ENCODE measurements around the gene VASH1. TPM values are rescaled to one million over a fixed set of nuclear protein-coding genes. Genes with fewer than 3 reads are reported as not detected.

The VASH1 gene
- polyA plus RNA-seq, 2 of the 4 experiments (the other 2 are of a cell fraction) = 2.1 to 6.0 TPM

DNA sequence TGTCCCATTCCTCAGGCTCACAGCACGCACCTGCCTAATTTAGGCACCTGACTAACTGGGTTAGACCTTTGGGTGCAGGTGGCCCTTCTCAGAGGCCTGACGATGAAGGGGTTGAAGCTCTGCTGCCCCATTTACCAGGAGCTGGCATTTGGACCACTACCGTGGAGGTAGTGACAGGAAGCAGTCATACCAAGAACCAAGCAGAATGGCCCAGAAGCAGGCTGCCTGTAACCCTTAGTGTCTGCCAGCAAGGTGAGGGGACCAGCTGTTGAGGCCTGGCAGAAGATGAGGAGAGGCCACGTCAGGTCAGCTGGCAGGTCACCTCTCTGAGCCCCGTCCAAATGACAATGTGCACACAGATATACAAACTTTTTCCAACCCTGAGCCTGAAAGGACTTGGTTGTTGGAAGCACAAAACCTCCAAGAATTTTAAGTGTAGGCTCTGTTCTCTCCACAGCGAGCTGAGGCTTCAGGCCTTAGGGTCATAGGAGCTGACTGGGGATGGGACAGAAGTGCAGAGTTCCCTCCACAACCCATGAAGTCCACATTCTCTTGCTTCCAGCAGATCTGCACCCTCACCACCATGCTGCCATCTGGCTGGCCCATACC lies 23.1 kb downstream of the VASH1 start:
- DNase-seq (ENCODE audit: low read depth in 1 of 2, low spot score in 1 of 2) (no peak), FAIRE-seq (no peak), ATAC-seq (no peak)
- CTCF ChIA-PET = interaction anchor here (0.6 to 7.9 kb wide), 22 partner anchors 8 to 1447 kb away, joined by 3 to 87 read pairs (median 4); partner anchors contain the start of gene ANGEL1
- Histone ChIP-seq H3K4me2 (no peak overlapping the region), H3K9me3 (no peaks in the 10 kb centered on the region), H3K4me3 (no peak overlapping the region), H3K27ac (no peak overlapping the region), H3K4me1 (no peaks in the 10 kb centered on the region)
- TF ChIP-seq ZNF302 (CRISPR knock-in tag; IDR thresholded peaks at IDR 0.05) (no peak), JUN (IDR thresholded peaks at IDR 0.05) (no peak), NPAS2 (CRISPR knock-in tag; IDR thresholded peaks at IDR 0.05; ENCODE audit: borderline replicate concordance) (no peak), POLR2AphosphoS2 (conservative IDR thresholded peaks at IDR 0.05; ENCODE audit: low read length) (no peak), HOXB13 (CRISPR knock-in tag; IDR thresholded peaks at IDR 0.05; ENCODE audit: low read depth) (no peak), FOSL2 (IDR thresholded peaks at IDR 0.05) (no peak), FOSL2 (CRISPR knock-in tag; IDR thresholded peaks at IDR 0.05) (no peak), MYC (IDR thresholded peaks at IDR 0.05; ENCODE audit: borderline replicate concordance, low read length) (no peak), HOXB5 (CRISPR knock-in tag; IDR thresholded peaks at IDR 0.05) (no peak), HOXA7 (CRISPR knock-in tag; IDR thresholded peaks at IDR 0.05) (no peak), ZC3H11A (IDR thresholded peaks at IDR 0.05) (no peak), HEYL (CRISPR knock-in tag; IDR thresholded peaks at IDR 0.05) (no peak), BHLHE40 (IDR thresholded peaks at IDR 0.05; ENCODE audit: low read depth, low read length) (no peak), CBX2 (IDR thresholded peaks at IDR 0.05; ENCODE audit: borderline replicate concordance, low read depth) (no peak), HDAC2 (IDR thresholded peaks at IDR 0.05) (no peak)
- TF ChIP-seq, protein P1, sequence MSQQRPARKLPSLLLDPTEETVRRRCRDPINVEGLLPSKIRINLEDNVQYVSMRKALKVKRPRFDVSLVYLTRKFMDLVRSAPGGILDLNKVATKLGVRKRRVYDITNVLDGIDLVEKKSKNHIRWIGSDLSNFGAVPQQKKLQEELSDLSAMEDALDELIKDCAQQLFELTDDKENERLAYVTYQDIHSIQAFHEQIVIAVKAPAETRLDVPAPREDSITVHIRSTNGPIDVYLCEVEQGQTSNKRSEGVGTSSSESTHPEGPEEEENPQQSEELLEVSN (IDR thresholded peaks at IDR 0.05; ENCODE audit: borderline replicate concordance, low read depth) = no peak
- TF ChIP-seq, protein P2, sequence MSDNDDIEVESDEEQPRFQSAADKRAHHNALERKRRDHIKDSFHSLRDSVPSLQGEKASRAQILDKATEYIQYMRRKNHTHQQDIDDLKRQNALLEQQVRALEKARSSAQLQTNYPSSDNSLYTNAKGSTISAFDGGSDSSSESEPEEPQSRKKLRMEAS (IDR thresholded peaks at IDR 0.05) = no peak
- POLR2A ChIA-PET = interaction anchor here (0.9 kb wide), 1 partner anchor 28 kb away, joined by 5 read pairs; the partner anchor contains the start of gene ANGEL1
- WGBS (ENCODE audit: missing lambda C conversion rate) = 81% methylated on average over 6 of the region's 6 CpGs

DNA sequence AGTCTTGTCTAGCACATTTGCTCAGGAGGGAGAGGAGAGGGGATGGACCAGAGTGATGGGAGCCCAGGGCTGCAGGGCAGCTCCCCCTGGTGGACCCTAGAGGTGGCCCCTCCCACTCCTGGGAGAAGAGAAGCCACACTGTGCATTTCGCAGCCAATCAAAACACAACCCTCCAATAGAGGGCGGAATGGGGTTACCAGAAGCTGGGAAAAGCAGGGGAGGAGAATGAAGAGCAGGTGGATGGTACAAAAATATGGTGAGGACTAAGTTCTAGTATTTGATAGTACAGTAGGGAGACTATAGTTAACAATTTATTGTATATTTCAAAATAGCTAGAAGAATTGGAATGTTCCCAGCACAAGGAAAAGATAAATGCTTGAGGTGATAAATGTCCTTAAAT lies 23.6 kb downstream of the VASH1 start:
- WGBS (ENCODE audit: missing lambda C conversion rate) = 35% methylated on average over 2 of the region's 2 CpGs
- CTCF ChIA-PET = interaction anchor here (0.6 to 7.9 kb wide), 23 partner anchors 9 to 91 kb away, joined by 3 to 87 read pairs (median 4); partner anchors contain the start of gene ANGEL1
- H3K4me3 ChIP-seq = no peak overlapping the region
- H3K27ac ChIP-seq = no peak overlapping the region
- no peaks in the 10 kb centered on the region for H3K4me1 ChIP-seq
- no peaks in the 10 kb centered on the region for H3K9me3 ChIP-seq
- no peak for TF ChIP-seq KDM5A (IDR thresholded peaks at IDR 0.05)
- no peak for TF ChIP-seq HDAC2 (IDR thresholded peaks at IDR 0.05)
- TF ChIP-seq RNF2 (IDR thresholded peaks at IDR 0.05; ENCODE audit: borderline replicate concordance, low read depth) = no peak
- TF ChIP-seq, protein P3, sequence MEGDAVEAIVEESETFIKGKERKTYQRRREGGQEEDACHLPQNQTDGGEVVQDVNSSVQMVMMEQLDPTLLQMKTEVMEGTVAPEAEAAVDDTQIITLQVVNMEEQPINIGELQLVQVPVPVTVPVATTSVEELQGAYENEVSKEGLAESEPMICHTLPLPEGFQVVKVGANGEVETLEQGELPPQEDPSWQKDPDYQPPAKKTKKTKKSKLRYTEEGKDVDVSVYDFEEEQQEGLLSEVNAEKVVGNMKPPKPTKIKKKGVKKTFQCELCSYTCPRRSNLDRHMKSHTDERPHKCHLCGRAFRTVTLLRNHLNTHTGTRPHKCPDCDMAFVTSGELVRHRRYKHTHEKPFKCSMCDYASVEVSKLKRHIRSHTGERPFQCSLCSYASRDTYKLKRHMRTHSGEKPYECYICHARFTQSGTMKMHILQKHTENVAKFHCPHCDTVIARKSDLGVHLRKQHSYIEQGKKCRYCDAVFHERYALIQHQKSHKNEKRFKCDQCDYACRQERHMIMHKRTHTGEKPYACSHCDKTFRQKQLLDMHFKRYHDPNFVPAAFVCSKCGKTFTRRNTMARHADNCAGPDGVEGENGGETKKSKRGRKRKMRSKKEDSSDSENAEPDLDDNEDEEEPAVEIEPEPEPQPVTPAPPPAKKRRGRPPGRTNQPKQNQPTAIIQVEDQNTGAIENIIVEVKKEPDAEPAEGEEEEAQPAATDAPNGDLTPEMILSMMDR (IDR thresholded peaks at IDR 0.05) = peak; percentile 67
- TF ChIP-seq POLR2A (IDR thresholded peaks at IDR 0.05; ENCODE audit: low read length) = no peak
- peak; percentile 65; the same call in 2 of the 3 replicates for TF ChIP-seq SMC3 (IDR thresholded peaks at IDR 0.05)
- TF ChIP-seq FOXS1 (CRISPR knock-in tag; IDR thresholded peaks at IDR 0.05) = no peak
- TF ChIP-seq GATA3 (IDR thresholded peaks at IDR 0.05; ENCODE audit: borderline replicate concordance) = no peak
- TF ChIP-seq MAFK (IDR thresholded peaks at IDR 0.05; ENCODE audit: partially characterized antibody) = no peak
- peak; percentile 56 to 69 for TF ChIP-seq RAD21 (conservative IDR thresholded peaks at IDR 0.05 in 1 of 2, IDR thresholded peaks at IDR 0.05 in 1 of 2)
- POLR2A ChIA-PET = interaction anchor here (0.9 kb wide), 1 partner anchor 28 kb away, joined by 5 read pairs; the partner anchor contains the start of gene ANGEL1
- no peak overlapping the region for H3K4me2 ChIP-seq
- ATAC-seq (peak; percentile 93 to 99), FAIRE-seq (peak; percentile 49), DNase-seq (ENCODE audit: low read depth in 1 of 2, low spot score in 1 of 2) (peak; percentile 78 to 97)
